NCI-H2029 treated with DMSO at 0.1 percent for 48 hours (cell line): ENCODE data around the gene CAPN5.
A peak's percentile ranks its signal among the peaks of the same experiment; 100 is the strongest.

Source experiments
- DNase-seq: peaks from one replicate; lab custom pipeline; 2025; lab: John Stamatoyannopoulos, UW

Gene CAPN5

DNA sequence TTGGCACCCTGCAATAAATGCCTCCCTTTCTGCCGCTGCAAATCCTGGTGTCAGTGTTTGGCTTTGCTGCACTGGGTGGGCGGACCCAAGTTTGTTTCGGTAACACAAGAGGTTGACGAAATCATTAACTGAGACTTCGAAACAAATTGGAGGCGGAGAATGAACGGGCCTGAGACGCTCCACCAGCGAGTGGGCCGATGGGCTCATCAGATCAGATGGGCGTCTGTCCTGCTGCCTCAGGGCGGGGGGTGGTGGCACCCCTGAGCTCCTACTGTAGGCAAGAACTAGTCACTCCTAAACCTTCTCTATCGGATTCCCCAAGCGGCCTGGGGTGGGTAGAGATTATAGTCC, 918 bp upstream of the CAPN5 start:
- DNase-seq, result no peak

DNA sequence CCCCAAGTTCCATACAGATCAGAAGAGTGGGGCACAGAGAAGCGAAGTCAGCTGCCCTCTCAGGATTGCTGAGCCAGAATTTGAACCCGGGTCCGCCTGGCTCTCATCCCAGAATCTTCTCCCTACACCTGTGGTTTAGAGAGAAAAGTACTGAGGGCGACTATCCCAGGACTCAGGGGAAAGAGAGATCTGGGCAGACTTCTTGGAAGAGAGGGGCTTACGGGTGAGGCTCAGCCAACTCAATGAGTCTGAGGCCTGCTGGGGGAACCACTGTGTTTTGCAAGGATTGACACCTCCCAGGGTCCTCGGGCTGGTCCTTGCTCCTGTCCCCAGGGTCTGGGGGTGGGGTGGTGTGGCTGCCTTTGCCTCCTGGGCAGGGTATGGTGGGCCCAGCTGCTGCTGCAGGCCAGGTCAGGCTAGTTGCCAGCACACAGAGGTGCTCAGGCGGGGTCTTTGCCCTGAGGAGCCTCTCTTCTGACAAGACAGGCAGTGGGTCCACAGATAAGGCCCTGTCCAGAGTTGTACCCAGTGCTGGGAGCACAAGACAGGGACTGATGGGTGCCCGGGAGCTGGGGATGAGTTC, 1.2 kb downstream of the CAPN5 start:
- DNase-seq, result no peak

DNA sequence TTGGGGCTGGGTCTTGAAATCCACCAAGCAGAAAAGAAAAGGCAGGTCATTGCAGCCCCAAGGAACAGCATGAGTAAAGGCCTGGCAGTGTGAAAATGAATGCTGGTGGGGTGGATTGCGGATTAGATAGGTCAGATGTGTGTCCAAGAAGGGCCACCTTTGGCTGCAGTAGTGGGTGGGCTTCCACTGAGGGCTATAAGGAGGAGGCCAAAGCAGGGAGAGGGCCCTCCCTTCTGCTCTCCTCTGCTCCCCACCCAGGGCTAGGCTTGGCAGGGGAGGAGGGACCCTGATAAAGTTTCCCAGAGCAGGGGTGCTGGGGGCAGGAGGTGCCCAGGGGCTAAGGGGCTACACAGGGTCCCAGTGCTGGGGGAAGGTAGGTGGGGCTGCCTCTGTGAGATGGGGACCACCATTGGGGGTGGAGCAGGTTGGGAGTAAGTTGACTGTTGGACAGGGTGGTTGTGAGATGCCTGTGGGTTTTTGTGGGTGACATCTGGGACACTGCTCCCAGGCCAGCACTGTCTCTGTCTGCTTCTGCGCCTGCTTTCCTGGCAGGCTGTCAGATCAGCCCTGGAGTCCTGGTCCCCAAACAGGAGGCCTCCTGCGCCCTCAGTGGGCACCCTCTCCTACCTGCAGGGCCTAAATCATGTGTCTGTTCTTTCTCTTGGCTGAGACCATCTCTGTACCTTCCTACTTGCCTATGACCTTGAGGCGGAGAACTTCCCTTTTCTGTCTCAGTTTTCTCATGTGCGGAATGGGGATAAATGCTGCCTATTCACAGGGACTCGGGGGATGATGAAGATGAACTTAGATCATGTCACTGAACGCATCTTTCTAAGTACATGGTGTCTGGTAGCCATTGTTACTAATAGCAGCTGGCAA, 1.9 kb downstream of the CAPN5 start:
- no peak for DNase-seq

DNA sequence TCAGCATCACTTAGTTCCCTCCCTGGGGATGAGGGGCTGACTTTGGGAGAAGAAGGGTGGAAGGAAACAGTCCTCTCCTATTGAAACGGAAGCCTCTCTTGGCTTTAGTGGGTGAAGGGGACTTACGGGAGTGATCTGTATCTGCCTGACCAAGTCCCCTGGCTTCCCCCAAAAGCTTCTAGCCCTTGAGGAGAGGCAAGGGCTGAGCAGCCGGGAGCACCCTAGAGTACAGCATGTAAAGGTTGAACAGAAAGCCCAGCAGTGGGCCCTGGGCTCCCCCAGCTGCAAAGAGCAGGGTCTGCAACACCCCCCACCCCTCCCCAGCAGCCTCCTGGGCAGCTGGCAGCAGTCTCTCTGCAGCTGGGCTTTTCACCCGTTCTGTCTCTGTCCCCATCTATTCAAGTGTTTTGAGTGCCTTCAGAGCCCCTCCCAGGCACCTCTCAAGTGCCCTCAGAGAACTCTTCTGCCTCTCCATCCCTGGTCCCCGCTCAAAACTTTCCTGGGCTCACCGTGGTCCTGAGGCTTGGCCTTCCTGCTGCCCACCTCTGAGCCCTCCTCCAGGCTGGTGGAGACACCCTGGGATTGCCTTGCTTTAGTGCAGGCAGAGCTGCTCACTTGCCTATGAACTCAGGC, 2.7 kb downstream of the CAPN5 start:
- DNase-seq, result no peak

DNA sequence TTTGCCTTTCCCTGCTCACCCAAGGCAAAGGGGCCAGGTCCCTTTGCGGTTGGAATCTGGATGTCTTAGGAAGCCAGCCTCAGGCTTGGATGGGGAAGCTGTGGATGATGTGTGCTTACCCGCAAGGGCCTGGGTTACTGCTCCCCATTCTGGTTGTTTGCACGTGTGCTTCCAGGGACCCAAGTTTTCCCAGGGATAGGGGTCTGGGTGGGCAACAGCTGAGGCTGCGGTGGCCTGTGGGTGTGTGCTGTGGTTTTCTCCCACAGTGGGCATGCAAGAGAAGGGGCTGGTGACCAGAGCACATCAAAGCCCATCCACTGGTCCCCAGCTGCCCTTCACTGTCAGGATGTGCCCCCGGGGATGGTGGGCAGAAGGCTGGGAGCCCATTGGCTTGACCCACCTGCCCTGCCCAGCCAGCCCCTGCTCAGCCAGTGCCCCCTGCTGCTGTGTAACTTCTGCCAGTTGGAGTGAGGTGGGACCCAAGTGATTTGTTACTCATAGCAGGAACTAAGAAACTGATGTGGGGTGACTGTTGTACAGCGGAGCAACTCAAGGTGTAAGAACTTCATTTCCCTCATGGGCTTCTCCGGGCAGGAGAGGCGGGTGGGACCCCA, 3.3 kb downstream of the CAPN5 start:
- no peak for DNase-seq

DNA sequence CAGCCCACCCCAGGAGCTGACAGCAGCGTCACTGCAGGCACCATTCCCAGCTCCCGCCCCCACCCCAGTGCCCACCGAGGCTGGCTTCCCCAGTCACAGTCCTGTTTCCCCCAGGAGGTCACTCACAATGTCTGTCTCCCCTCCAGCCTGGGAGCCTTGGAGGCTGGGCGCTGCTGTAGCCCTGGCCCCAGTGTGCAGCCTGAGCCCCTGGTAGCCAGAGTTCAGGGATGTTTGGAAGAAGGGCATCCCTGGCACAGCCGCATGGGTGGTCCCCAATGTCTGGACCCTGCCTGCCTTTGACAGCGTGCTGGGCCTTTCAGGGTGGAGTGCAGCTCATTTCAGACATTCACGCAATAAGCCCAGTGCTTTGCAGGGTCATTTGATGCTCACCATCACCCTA, 4.3 kb downstream of the CAPN5 start:
- no peak for DNase-seq

DNA sequence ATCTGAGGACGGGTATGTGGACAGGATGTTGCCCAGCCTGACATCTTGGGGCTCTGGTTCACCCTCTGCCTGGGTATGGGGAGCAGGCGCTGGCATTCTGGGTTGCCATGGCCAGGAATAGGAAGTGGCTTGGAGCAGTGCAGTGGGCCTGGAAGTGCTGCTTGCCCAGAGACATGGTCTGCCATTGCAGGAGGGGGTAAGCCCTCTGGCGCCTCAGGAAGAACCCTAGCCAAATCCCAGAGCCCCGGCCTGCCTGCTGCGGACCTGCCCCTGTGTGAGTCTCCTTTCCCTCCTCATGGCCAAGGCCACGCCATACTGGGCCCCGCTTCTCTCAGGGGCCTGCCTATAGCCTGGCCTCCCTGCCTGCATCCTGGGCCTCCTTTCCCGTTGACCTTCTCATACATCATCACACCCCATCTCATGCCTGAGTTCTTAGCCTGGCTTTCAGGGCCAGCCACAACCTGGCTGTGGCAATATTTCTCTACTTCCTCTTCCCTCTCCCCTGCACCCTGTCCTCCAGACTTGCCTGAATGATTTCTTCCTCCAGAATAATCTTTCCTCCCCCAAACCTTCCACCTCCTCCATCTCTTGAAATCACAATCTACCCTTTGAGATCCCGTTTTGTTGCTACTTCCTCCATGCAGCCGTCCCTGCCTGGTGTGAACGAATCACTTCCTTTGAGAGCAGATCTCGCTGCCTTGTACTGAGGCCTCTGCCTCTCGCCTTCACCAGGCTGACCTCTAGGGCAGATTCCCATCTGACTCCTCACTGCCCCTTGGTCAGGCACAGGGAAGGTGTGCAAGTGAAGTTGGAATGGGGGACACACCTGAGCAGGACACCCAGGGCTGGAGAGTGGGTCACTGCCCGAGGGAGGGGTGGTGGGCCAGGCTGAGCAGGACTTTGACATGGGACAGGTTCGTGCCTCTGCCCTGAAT, 5.2 kb downstream of the CAPN5 start:
- DNase-seq, result no peak

DNA sequence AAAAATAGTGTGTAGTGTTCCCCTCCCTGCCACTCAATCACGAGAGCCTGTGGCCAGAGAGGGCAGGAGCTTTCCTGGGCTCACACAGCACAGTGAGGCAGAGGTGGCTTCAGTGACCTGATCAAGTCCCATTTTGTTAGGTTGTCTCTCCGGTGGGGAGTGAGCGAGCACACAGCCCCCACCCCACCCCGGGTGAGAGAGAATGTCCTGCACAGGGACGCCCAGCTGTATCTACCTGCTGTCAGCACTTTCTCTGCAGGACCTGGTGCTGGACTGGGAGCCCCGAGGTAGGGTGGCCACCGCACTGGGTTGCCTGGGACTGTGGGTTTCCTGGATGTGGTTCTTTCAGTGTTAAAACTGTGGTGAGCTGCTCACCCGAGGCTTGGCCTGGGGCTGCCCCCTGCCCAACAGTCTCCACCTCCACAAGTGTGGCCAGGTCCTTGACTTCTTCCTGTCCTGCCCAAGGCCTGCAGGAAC, 6.1 kb downstream of the CAPN5 start:
- no peak for DNase-seq

DNA sequence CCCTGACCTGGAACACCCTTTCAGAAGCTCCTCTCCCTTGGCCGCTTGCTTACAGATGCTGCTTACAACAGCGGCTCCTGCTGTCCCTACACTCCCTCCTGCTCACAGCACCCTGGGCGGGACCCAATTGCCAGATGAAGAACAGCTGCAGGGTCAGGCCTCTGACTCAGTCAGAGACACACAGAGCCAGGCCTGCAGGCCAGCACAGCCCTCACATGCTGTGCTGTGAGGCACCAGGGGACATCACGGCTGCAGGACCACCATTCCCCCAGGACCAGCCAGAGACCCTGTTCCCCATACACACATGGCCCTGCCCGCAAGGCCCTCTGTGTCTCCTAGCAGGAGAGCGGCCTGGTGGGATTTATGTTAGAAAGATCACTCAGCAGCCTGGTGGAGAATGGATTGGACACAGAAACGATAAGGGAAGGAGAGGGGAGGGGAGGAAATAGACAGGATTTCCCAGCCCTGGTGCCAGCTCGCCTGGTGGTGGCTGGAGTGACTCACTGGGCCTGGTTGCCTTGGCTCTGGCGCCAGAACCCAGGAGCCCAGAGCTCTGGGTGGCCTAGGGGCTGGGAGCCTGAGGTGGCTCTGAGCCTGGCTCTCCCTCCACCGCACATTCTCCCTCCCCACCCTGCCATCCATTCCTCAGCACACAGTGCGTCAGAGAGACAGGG, 6.7 kb downstream of the CAPN5 start:
- DNase-seq, result no peak

DNA sequence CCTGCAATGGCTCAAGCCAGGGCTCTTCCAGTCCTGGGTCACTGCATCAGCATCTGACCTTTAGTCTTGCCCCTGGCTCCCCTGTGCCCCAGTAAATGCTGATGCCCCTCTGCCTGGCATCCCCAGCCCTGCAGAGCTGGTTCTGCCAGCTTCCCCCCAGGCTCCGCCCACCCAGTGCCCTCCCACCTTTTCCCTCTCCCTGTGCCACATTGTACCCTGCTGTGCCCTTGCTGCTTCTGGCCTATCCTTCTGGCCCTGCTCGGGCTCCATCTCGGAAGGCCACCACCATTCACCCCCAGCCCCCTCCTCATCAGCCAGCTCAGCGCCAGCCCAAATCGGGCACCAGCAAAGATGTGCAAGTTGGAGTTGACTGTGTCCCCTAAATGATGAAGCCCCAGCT, 7.4 kb downstream of the CAPN5 start:
- DNase-seq, result no peak

DNA sequence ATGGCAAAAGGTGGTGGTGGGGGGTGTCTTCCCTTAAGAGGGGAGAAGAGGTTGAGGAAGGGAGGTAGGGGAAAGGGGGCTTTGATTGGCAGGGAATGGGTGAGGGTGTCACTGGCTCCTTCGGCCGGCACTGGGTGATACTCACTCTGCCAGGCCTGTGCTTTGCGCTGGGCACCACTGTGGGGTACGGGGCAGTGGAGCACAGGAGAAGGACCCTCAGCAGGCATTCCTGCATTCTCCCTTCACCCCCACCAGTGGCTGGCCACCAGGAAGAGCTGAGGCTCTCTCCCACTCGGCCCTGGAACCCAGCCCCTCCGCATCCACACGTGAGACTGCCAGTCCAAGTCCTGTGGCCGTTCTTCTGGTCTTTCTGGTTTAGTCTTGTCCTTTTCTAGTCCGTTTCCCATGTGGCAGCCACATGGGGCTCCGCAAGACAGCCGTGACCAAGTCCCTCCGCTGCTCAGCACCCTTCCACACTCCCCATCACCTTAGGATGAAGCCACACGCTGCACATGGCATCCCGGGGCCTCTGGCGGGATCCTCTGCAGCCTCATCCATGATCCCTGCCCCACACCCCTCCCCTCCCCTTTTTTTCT, 8.0 kb downstream of the CAPN5 start:
- DNase-seq, result no peak

DNA sequence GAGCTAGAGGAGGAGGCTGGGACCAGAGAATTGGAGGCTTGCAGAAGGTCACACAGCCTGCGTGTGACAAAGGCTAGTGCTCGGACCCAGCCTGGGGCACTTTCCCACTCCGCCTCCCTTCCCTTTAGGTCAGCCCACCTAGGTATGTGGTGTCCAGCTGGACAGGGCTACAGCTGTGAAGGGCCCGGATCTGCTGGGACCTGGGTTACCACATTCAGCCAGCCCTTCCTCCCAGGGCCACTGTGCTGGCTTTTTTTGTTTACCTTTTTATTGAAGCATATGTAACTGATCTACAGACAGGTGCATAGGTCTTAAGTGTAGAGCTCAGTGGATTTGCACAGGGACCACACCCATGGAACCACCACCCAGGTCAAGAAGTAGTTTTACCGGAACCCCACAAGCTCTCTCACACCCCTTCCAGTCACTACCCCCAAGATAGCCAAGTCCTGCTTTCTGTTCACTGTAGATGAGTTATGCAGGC, 8.7 kb downstream of the CAPN5 start:
- DNase-seq, result peak; percentile 15

DNA sequence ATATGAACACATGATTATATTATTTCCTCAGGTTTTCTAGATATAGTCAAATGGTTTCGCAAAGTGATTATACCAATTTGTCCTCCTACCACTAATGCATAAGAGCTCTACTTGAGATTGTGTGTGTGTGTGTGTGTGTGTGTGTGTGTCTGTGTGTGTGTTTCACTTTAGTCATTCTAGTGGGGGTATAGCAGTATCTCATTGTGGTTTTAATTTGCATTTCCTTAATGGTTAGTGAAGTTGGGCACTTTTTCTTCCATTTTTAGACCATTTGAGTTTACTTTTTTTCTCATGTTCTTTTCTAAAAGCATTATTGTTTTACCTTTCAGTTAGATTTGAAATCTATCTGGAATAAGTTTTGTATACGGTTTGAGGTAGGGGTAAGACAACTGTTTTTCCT, 12.9 kb downstream of the CAPN5 start:
- no peak for DNase-seq

DNA sequence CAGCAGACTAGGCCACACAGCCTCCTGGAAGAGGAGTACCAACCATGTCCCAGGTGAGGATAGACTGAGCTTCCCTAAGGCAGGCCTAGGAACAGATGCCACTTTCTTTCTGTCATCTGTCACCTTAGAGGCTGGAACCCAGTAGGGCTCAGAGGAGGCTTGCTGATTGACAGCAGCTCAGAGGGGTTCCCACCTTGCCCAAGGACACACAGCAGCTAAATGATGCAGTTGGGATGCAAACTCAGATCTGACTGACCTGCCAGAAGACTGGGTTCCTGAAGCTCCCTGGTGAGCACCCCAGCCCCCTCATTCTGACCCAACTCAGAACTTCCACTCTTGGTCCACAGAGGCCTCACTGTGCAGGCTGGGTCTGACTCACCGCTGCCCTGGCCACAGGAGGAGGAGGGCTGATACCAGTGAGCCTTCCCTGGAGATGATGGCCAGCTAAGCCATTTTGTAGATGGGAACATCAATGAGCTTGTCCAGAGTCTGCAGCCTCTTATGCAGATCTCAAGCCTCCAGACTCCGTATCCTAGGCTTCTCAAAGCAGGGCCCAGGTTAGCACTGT, 14.0 kb downstream of the CAPN5 start:
- DNase-seq, result no peak

DNA sequence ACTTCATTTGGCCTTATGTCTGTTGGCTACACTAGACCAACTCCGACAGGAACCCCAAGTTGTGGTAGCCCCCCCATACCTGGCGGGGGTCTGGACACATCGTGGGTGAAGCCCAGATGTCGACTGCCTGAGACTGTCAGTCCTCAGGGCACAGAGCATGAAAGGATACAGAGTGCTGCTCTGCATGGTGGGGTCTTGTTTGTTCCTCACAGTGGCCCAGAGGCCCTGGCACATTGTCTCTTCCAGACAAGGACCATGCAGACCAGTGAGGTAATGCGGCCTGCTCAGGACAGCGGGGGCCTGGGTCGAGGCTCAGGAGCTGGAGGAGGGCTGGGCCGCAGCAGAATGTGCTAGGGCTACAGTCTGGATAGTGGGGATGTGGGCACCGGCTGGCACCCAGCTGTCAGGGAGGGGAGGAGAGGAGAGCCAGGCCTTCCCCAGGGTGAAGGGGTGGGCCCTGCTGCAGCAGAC, 14.6 kb downstream of the CAPN5 start:
- no peak for DNase-seq

DNA sequence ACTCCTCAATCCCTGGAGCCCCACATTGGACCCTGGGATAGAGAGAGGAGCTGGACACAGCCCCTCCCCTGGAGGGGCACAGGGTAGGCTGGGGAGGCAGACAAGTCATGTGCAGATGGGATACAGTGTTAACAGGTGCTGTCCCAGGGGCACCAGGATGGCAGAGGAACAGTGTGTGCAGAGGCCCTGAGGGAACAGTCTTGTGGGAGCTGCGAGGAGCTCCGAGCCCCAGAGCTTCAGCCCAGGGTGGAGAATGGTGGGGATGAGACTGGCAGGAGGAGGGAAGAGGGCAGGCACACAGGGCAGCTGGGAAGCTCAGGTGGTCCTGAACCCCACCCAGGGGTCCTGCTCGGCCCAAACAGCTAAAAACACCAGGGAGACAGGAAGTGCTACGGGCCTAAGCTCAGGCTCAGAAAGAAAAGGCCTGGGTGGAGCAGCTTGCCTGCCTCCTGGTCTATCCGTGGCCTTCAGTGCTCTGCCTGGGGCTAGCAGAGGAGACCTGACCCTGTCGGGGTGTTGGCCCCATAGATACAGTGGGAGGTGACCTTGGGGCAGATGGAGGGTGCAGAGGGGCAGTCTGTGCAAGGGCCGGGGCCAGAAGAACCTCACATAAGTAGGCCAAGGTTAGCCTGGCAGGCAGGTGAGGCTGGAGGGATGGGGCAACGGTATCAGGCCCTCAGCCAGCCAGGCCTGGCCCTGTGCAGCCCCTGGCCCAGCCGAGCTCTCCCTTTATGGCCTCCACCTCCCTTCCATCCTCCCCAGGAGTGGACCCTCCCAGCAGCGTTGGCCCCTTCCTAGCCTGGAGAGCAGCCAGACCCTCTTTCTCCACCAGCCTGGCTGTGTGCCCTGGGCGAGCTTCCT, 15.4 kb downstream of the CAPN5 start:
- DNase-seq, result no peak

DNA sequence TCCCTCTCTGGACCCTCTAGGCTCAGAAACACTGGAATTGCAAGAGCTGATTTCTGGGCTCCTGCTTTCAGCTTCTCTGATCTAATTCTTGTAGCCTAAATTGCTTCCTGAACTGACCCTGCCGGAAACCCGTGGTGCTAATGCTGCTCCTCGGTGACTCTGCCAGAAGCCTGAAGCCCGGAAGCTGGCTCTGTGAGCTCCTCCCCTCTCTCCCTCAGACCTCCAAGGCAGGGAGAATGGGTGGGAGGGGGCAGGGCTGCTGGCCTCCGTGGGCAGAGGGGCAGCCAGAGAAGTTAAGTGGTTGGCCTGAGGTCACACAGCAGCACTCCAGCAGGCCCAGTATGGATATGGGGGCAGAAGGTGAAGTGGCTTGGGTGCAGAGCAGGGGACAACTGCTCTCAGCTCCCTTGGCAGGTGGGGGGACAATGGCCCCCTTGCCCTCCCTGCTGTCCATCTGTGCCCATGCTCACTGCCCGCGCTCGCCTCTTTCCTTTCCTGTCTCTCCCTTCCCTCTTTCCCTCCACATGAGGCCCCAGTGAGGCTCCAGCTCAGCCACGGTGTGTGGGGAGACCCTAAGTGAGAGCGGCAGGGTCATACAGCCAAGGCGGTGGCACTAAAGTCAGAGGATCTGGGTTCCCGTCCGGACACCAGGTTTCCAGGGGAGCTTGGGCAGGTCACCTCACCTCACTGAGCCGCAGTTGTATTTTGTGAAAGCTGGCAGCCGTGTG, 16.2 kb downstream of the CAPN5 start:
- DNase-seq, result no peak

DNA sequence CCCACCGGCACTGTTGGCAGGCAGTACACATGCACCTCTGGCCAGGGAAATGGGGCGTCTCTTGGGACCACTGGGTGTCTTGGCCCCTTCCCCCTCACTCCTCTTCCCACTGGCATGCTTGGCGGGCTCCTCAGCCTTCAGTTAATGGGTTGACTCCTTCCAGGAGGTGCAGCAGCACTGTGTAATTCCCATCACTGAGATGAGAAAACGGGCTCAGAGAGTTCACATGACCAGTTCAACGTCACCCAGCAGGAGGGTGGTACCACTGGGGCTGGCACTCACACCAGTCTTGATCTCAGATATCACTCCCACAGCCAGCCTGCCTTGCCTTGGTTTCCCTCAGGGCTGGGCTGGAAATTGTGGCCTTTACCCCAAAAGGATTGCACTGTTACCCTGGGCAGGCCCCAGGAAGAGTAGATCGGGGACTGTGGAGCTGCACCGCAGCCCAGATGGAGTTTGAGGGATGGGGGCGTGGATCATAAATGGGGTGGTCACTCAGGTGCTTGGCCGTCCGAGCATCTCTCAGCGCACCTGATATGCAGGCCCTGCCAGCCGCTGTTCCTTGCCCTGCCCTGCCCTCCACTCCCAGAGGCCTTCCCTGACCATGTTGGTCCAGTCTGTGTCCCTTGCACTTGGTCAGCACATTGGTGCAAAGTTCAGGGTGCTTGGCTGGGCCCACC, 16.9 kb downstream of the CAPN5 start:
- DNase-seq, result no peak
